Measurements from ENCODE around the gene FCMR. TPM values are rescaled to one million over a fixed set of nuclear protein-coding genes. Genes with fewer than 3 reads are reported as not detected.

FCMR gene
- total and polyA plus RNA-seq, 9 of the 15 experiments (the other 6 are each of a cell fraction or from before 2014, with no cell fraction given): 0.11 to 0.82 (median 0.20) TPM; not detected in 5

DNA sequence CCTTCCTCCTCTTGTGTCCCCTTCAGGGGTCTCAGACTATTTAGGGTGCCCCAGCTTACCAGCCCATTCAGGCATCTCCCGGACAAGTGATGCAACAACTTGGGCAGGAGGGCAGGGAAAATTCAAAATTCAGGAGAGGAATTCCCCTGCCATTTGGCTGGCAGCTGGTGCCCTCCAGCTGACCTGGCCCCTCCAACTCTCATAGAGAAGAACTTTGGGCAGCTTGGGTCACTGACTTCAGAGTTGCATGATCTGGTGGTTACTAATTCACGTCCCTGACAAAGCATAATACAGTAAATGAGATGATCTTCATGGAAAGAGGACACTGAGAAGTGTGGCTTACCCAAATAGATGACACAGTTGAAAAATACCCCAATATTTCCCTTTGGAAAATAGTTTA, 48.7 kb upstream of the FCMR start, which contains the start of gene FCAMR:
TSS of gene FCAMR (minus strand) at position 15 of the 400 bp plus-strand sequence. CDS start 335 bp downstream, outside the sequence.
- Histone ChIP-seq H3K9me1 (ENCODE audit: control insufficient read depth, insufficient read depth, low read length) (no peaks in the 10 kb centered on the region), H2AFZ (ENCODE audit: low read depth, low read length) (no peak within 1 kb of the TSS), H3K9ac (ENCODE audit: insufficient read depth in 1 of 2, low read depth in 2 of 2, low read length in 2 of 2) (no peak within 1 kb of the TSS), H3K27me3 (ENCODE audit: control insufficient read depth in 2 of 2, insufficient read depth in 2 of 2, low read length in 2 of 2) (peaks cover 12 to 21% of the 10 kb centered on the region in 2 experiments; a peak in 4 of 5 replicates), H3K79me2 (ENCODE audit: control insufficient read depth, insufficient read depth, low read length) (no peaks in the 10 kb centered on the region), H3K9me3 (replicated peaks; ENCODE audit: control insufficient read depth, insufficient read depth, low read depth, low read length) (no peaks in the 10 kb centered on the region), H3K27ac (ENCODE audit: extremely low read depth, low read depth, low read length) (no peak within 1 kb of the TSS), H3K4me2 (ENCODE audit: insufficient read depth, low read length) (no peak within 1 kb of the TSS), H3K4me1 (replicated peaks in 1 of 2; ENCODE audit: control insufficient read depth in 2 of 2, insufficient read depth in 2 of 2, low read length in 2 of 2) (no peaks in the 10 kb centered on the region; a peak in 1 of 5 replicates), H3K4me3 (no peak within 1 kb of the TSS), H3K36me3 (ENCODE audit: control insufficient read depth, insufficient read depth, low read length) (no peaks in the 10 kb centered on the region), H4K20me1 (replicated peaks; ENCODE audit: control insufficient read depth, insufficient read depth, low read length) (no peaks in the 10 kb centered on the region)
- POLR2A ChIA-PET: interaction anchor here (0.7 to 1.5 kb wide), 2 partner anchors 9 to 28 kb away, joined by 4 to 7 read pairs; no protein-coding TSS in a partner anchor
- TF ChIP-seq, protein P1, sequence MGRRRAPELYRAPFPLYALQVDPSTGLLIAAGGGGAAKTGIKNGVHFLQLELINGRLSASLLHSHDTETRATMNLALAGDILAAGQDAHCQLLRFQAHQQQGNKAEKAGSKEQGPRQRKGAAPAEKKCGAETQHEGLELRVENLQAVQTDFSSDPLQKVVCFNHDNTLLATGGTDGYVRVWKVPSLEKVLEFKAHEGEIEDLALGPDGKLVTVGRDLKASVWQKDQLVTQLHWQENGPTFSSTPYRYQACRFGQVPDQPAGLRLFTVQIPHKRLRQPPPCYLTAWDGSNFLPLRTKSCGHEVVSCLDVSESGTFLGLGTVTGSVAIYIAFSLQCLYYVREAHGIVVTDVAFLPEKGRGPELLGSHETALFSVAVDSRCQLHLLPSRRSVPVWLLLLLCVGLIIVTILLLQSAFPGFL (CRISPR knock-in tag; IDR thresholded peaks at IDR 0.05): no peak
- TF ChIP-seq ELF2 (CRISPR knock-in tag; IDR thresholded peaks at IDR 0.05) (no peak), ZNF584 (CRISPR knock-in tag; IDR thresholded peaks at IDR 0.05; ENCODE audit: low read depth) (no peak), NFE2 (IDR thresholded peaks at IDR 0.05; ENCODE audit: low read depth) (no peak), U2AF2 (optimal IDR thresholded peaks at IDR 0.05; ENCODE audit: low read depth, low read length) (no peak)
- TF ChIP-seq, protein P2, sequence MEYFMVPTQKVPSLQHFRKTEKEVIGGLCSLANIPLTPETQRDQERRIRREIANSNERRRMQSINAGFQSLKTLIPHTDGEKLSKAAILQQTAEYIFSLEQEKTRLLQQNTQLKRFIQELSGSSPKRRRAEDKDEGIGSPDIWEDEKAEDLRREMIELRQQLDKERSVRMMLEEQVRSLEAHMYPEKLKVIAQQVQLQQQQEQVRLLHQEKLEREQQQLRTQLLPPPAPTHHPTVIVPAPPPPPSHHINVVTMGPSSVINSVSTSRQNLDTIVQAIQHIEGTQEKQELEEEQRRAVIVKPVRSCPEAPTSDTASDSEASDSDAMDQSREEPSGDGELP (CRISPR knock-in tag; IDR thresholded peaks at IDR 0.05; ENCODE audit: borderline replicate concordance): no peak
- DNase-seq (ENCODE audit: extremely low read depth in 1 of 4, low spot score in 3 of 4): no peak
- 0% methylated on average over 2 of the region's 2 CpGs for WGBS (ENCODE audit: insufficient coverage, low coverage, missing lambda C conversion rate)
- FAIRE-seq: no peak
- BruUV-seq (replicated peaks): no TSS peak
- in situ Hi-C loops (cut with MboI): no loop called here
- intact Hi-C loops (cut with micrococcal nuclease): loop anchor here (10.0 kb wide), 1 partner anchor 476 kb away; no protein-coding TSS in a partner anchor
- CTCF ChIA-PET (ENCODE audit: low intra/inter-chr PET ratio): no interaction called here
- ATAC-seq: no peak

All from K562 (cell line).